Gastrocnemius medialis (tissue), 4 donors: ENCODE data around the gene TSLP. TPM values are rescaled to one million over a fixed set of nuclear protein-coding genes. Genes with fewer than 3 reads are reported as not detected.

ENCODE experiments used
- ATAC-seq, 2 donors: fragments of 150-250 bp; one replicate each; pipeline ENCODE4 v1.9.1; 2016
- DNase-seq, 2 donors: peaks; one replicate each; pipeline ENCODE4 v3.0.0-alpha.2; 2019
- H3K27ac ChIP-seq, 4 donors: fragments of 200-600 bp; sonication (generic); 1 replicate in 1 of 4; 2 replicates in 3 of 4; pipeline ENCODE4 v1.5.1; 2016 to 2018; ENCODE audit warnings: mild to moderate bottlenecking in 2 of 4, moderate library complexity in 1 of 4
- H3K27me3 ChIP-seq, 3 donors: fragments of 200-600 bp; sonication (generic) in 2 of 3; 1 replicate in 1 of 3; 2 replicates in 2 of 3; pipeline versions ENCODE4 v1.5.1 to v1.6.0; 2016 to 2019; ENCODE audit warnings: mild to moderate bottlenecking in 1 of 3, moderate library complexity in 1 of 3
- H3K36me3 ChIP-seq, 2 donors: fragments of 200-600 bp; sonication (generic) in 1 of 2; one replicate each; pipeline ENCODE4 v1.5.1; 2017 to 2018
- H3K4me1 ChIP-seq, 2 donors: fragments of 200-600 bp; sonication (generic) in 1 of 2; one replicate each; pipeline ENCODE4 v1.5.1; 2016 to 2017; ENCODE audit warnings: mild to moderate bottlenecking in 2 of 2
- H3K4me3 ChIP-seq, 4 donors: fragments of 200-600 bp; sonication (generic) in 3 of 4; 1 replicate in 1 of 4; 2 replicates in 3 of 4; pipeline ENCODE4 v1.5.1; 2016 to 2019; ENCODE audit warnings: mild to moderate bottlenecking in 2 of 4
- H3K9me3 ChIP-seq, 3 donors: fragments of 200-600 bp; sonication (generic) in 2 of 3; 1 replicate in 1 of 3; 2 replicates in 2 of 3; pipeline ENCODE4 v1.5.1; 2016 to 2019
- POLR2A ChIP-seq, 2 donors: fragments of 450-650 bp; IDR thresholded peaks; one replicate each; pipeline ENCODE4 v1.6.1; 2017; ENCODE audit warnings: antibody characterized with exemption in 2 of 2, mild to moderate bottlenecking in 2 of 2, moderate library complexity in 2 of 2
- in situ Hi-C, 4 donors: fragments of 200-750 bp; cut with MboI; loops; one replicate each; pipeline versions ENCODE4 v1.15.0 to v1.8.0; 2017; ENCODE audit warnings: low sequenced_read_pairs in 4 of 4
- intact Hi-C: fragments of 100-400 bp; cut with DNase I; formaldehyde crosslinking; loops from one replicate; pipeline ENCODE4 v1.15.1; 2023; ENCODE audit warnings: low total_unique reads
- total RNA-seq, 4 donors: library from RNA; depleted of rRNA; stranded (reverse); fragments of >200 nt; gene quantifications; one replicate each; pipeline versions ENCODE4 v1.1.0 to v1.2.3, GENCODE V29; 2016
- TF ChIP-seq, protein P1 (sequence below), 5 experiments: fragments of 450-650 bp in 3 of 5; fragments of 200-600 bp in 2 of 5; sonication (generic) in 2 of 5; IDR thresholded peaks in 4 of 5; conservative IDR thresholded peaks in 1 of 5; 1 replicate in 4 of 5; 2 replicates in 1 of 5; pipeline ENCODE4 v1.5.1; 2016 to 2019; ENCODE audit warnings: antibody characterized with exemption in 5 of 5, mild to moderate bottlenecking in 3 of 5, moderate library complexity in 3 of 5

Gene TSLP
- total RNA-seq, 4 donors from 2014 or later: 0.36 to 0.58 TPM; not detected in 2

DNA sequence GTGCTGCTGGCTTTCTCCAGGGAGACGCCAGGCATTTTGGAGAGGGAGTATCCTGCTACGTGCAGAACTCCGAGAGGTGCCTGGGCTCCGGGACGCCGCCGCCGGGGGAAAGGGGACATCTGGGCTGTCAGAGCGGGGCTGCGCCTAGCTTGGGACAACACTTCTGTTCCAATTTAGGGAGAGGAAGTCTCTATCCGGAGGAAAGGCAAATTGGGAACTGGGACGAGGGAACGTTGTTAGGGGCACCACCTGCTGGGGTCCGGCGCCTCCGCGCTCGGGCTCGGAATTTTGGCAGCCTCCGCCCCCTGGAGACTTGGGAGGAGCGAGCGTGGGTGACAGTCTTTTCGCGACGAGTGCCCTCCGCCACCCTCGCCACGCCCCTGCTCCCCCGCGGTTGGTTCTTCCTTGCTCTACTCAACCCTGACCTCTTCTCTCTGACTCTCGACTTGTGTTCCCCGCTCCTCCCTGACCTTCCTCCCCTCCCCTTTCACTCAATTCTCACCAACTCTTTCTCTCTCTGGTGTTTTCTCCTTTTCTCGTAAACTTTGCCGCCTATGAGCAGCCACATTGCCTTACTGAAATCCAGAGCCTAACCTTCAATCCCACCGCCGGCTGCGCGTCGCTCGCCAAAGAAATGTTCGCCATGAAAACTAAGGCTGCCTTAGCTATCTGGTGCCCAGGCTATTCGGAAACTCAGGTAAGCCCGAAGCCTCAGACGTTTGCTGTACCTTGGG is 1.6 kb downstream of the TSLP start:
- ATAC-seq (peak; percentile 82 to 93), DNase-seq (peak; percentile 58 to 64)
- Histone ChIP-seq H3K9me3 (no peaks in the 10 kb centered on the region), H3K4me3 (peak overlapping the region; percentile 52 to 71 (median 64)), H3K27ac (peak overlapping the region; percentile 26 to 57 (median 34)), H3K36me3 (no peaks in the 10 kb centered on the region), H3K4me1 (peaks cover 7 to 8% of the 10 kb centered on the region in 2 donors), H3K27me3 (peaks cover 3 to 27% (median 8%) of the 10 kb centered on the region in 3 donors)
- TF ChIP-seq, protein P1, sequence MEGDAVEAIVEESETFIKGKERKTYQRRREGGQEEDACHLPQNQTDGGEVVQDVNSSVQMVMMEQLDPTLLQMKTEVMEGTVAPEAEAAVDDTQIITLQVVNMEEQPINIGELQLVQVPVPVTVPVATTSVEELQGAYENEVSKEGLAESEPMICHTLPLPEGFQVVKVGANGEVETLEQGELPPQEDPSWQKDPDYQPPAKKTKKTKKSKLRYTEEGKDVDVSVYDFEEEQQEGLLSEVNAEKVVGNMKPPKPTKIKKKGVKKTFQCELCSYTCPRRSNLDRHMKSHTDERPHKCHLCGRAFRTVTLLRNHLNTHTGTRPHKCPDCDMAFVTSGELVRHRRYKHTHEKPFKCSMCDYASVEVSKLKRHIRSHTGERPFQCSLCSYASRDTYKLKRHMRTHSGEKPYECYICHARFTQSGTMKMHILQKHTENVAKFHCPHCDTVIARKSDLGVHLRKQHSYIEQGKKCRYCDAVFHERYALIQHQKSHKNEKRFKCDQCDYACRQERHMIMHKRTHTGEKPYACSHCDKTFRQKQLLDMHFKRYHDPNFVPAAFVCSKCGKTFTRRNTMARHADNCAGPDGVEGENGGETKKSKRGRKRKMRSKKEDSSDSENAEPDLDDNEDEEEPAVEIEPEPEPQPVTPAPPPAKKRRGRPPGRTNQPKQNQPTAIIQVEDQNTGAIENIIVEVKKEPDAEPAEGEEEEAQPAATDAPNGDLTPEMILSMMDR (IDR thresholded peaks at IDR 0.05 in 4 of 5, conservative IDR thresholded peaks at IDR 0.05 in 1 of 5): no peak
- TF ChIP-seq POLR2A (IDR thresholded peaks at IDR 0.05): no peak
- intact Hi-C loops: no loop called here
- in situ Hi-C loops: loop anchor here in 1 of 4 donors (25.0 kb wide), 1 partner anchor 311 kb away; no protein-coding TSS in a partner anchor

DNA sequence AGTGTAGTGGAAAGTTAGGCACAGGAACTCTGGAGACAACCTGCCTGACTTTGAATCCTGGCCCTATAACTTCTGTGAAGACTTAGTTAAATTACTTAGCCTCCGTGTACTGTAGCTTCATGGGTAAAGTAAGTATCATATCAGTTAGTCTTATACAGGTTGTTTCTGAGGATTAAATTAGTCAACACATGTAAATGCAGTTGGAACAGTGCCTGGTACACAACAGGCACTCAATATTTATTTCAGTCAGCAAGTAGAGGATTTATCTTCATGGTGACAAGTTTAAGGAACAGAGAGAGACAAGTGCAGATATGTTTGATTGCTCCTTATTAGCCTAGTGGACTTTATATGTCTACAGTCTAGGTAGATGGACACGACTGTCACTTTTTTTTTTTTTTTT is 2.7 kb downstream of the TSLP start:
- DNase-seq (no peak), ATAC-seq (no peak)
- in situ Hi-C loops (loop anchor here in 1 of 4 donors (25.0 kb wide), 1 partner anchor 312 kb away; no protein-coding TSS in a partner anchor), intact Hi-C loops (no loop called here)
- Histone ChIP-seq H3K27ac (no peak overlapping the region), H3K9me3 (no peaks in the 10 kb centered on the region), H3K36me3 (no peaks in the 10 kb centered on the region), H3K4me3 (peak overlapping the region; percentile 52 to 71 (median 64)), H3K27me3 (peaks cover 0 to 18% (median 3%) of the 10 kb centered on the region in 3 donors), H3K4me1 (peaks cover 7 to 8% of the 10 kb centered on the region in 2 donors)
- TF ChIP-seq, protein P1 (IDR thresholded peaks at IDR 0.05 in 4 of 5, conservative IDR thresholded peaks at IDR 0.05 in 1 of 5): no peak
- TF ChIP-seq POLR2A (IDR thresholded peaks at IDR 0.05): no peak

DNA sequence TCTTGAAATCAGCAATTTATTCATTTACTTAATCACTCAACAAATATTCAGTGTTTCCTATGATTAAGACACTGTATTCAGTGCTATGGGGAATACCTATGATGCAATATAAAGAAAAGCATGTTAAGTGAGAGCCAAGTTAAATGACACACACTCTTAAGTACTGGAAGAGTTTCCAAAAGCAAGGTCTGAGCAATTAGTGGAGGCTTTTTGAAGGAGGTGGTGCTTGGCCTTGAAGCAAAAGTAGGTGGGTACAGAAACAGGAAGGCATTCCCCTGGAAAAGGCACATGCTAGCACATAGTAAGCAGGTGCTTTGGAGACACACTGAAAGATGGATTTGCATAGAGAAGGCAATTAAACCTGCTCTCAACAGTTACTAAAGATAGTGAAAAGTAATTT is 4.0 kb downstream of the TSLP start:
- TF ChIP-seq, protein P1 (IDR thresholded peaks at IDR 0.05 in 4 of 5, conservative IDR thresholded peaks at IDR 0.05 in 1 of 5): no peak
- no peak for TF ChIP-seq POLR2A (IDR thresholded peaks at IDR 0.05)
- in situ Hi-C loops: loop anchor here in 2 of 4 donors (25.0 kb wide), 2 partner anchors 313 to 338 kb away; partner anchors contain the start of genes SLC25A46 (in 1 of the 2) and TMEM232 (in 1 of the 2)
- Histone ChIP-seq H3K4me3 (no peak overlapping the region), H3K27ac (no peak overlapping the region), H3K9me3 (no peaks in the 10 kb centered on the region), H3K36me3 (no peaks in the 10 kb centered on the region), H3K27me3 (peaks cover 0 to 5% (median 3%) of the 10 kb centered on the region in 3 donors), H3K4me1 (peaks cover 4 to 7% of the 10 kb centered on the region in 2 donors)
- ATAC-seq (no peak), DNase-seq (no peak)
- intact Hi-C loops: no loop called here

DNA sequence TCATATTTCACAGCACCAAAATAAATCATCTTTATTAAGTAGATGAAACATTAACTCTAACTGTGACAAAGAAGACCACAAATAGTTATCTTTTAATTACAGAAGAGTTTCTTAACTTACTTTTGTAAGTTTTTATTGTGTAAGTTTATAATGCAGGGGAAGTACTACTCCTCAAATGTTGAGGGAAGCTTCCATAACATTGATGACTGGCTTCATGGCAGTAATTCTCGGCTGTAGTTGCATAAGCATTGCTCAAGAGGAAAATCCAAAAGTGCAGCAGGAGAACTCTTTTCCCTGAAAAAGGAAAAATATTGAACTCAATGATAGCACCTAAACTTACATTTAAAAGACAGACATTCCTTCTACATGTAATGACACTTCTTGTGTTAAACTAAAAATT is 4.6 kb downstream of the TSLP start:
- no peaks in the 10 kb centered on the region for H3K27me3 ChIP-seq
- intact Hi-C loops: no loop called here
- no peaks in the 10 kb centered on the region for H3K36me3 ChIP-seq
- H3K27ac ChIP-seq: no peak overlapping the region
- no peak for ATAC-seq
- no peaks in the 10 kb centered on the region for H3K9me3 ChIP-seq
- TF ChIP-seq POLR2A (IDR thresholded peaks at IDR 0.05): no peak
- TF ChIP-seq, protein P1 (IDR thresholded peaks at IDR 0.05 in 4 of 5, conservative IDR thresholded peaks at IDR 0.05 in 1 of 5): no peak
- in situ Hi-C loops: loop anchor here in 2 of 4 donors (25.0 kb wide), 2 partner anchors 314 to 339 kb away; partner anchors contain the start of genes SLC25A46 (in 1 of the 2) and TMEM232 (in 1 of the 2)
- H3K4me3 ChIP-seq: no peak overlapping the region
- no peak for DNase-seq
- peaks cover 0 to 7% of the 10 kb centered on the region in 2 donors for H3K4me1 ChIP-seq
